GM12878 (cell line): ENCODE results near the gene FKBP2. TPM values are rescaled to one million over a fixed set of nuclear protein-coding genes. Genes with fewer than 3 reads are reported as not detected.
A peak's percentile ranks its signal among the peaks of the same experiment; 100 is the strongest.

Experiments
- ATF7 ChIP-seq: fragments of 450-650 bp; IDR thresholded peaks from 2 replicates; pipeline ENCODE4 v1.6.1; 2016; ENCODE audit warnings: low read depth, mild to moderate bottlenecking
- EP300 ChIP-seq, 2 experiments: fragments of 150-350 bp in 1 of 2; IDR thresholded peaks; 2 replicates each; pipeline ENCODE4 v1.6.1; 2011 to 2012; ENCODE audit warnings: low read depth in 2 of 2, low read length in 2 of 2, borderline replicate concordance in 1 of 2, improper control_type of control experiment in 1 of 2, inconsistent platforms in 1 of 2; ENCODE audit not compliant: control insufficient read depth in 1 of 2
- NFIC ChIP-seq: IDR thresholded peaks from 2 replicates; pipeline ENCODE4 v1.6.1; 2012; ENCODE audit warnings: low read depth, mild to moderate bottlenecking, inconsistent platforms, low read length, moderate library complexity
- TARDBP ChIP-seq: IDR thresholded peaks from 2 replicates; pipeline ENCODE4 v1.6.1; 2016; ENCODE audit warnings: borderline replicate concordance
- YBX1 ChIP-seq: fragments of 450-650 bp; IDR thresholded peaks from 2 replicates; pipeline ENCODE4 v1.6.1; 2016; ENCODE audit warnings: antibody characterized with exemption
- polyA plus RNA-seq, 11 experiments: library from polyadenylated mRNA; depleted of rRNA in 4 of 11; unstranded in 6 of 11; stranded (reverse) in 5 of 11; fragments of >200 nt; fragmentation: Nextera tagmentation in 4 of 11; fragmentation: Illumina TruSeq in 1 of 11; extraction: Ambion mirVana in 4 of 11; extraction: Trizol in 1 of 11; gene quantifications; 1 replicate in 1 of 11; 2 replicates in 10 of 11; pipeline versions ENCODE4 v1.2.1 to v1.2.3, GENCODE V29; 2011 to 2016; ENCODE audit warnings: inconsistent platforms in 2 of 11, missing spikeins in 2 of 11, low read depth in 1 of 11
- total RNA-seq, 4 experiments: library from RNA; depleted of rRNA in 3 of 4; stranded (reverse); fragments of >200 nt in 3 of 4; fragmentation: Illumina TruSeq in 1 of 4; extraction: Trizol in 1 of 4; gene quantifications; 2 replicates each; pipeline versions ENCODE4 v1.2.1 to v1.2.3, GENCODE V29; 2013 to 2021
- TF ChIP-seq, protein P1 (sequence below), 3 experiments: IDR thresholded peaks in 2 of 3; conservative IDR thresholded peaks in 1 of 3; 2 replicates each; pipeline ENCODE4 v1.5.1; 2011; ENCODE audit warnings: low read depth in 3 of 3, low read length in 3 of 3, mild to moderate bottlenecking in 3 of 3, control low read depth in 2 of 3, moderate library complexity in 2 of 3, inconsistent platforms in 1 of 3, mixed read lengths in 1 of 3; ENCODE audit not compliant: control insufficient read depth in 2 of 3, insufficient read depth in 1 of 3; ENCODE audit errors: extremely low read depth in 1 of 3
- TF ChIP-seq, protein P2 (sequence below): fragments of 450-650 bp; formaldehyde crosslinking; IDR thresholded peaks from 2 replicates; pipeline ENCODE4 v1.4.0; 2022; ENCODE audit warnings: mild to moderate bottlenecking, moderate library complexity

FKBP2 gene
- total and polyA plus RNA-seq, 10 of the 15 experiments (the other 5 are each of a cell fraction or from before 2014, with no cell fraction given) = 1.8 to 99.7 (median 39.5) TPM

GRCh38 chr11:64284048-64284961, 43.4 kb downstream of the FKBP2 start, which contains the start of gene BAD (continued):
- no peak for TF ChIP-seq NFIC
- TF ChIP-seq TARDBP = no peak
- 0 out of 2 replicates have a peak, but pooled peaks have one; percentile 33 for TF ChIP-seq ATF7
- no peak for TF ChIP-seq YBX1
- TF ChIP-seq, protein P1, sequence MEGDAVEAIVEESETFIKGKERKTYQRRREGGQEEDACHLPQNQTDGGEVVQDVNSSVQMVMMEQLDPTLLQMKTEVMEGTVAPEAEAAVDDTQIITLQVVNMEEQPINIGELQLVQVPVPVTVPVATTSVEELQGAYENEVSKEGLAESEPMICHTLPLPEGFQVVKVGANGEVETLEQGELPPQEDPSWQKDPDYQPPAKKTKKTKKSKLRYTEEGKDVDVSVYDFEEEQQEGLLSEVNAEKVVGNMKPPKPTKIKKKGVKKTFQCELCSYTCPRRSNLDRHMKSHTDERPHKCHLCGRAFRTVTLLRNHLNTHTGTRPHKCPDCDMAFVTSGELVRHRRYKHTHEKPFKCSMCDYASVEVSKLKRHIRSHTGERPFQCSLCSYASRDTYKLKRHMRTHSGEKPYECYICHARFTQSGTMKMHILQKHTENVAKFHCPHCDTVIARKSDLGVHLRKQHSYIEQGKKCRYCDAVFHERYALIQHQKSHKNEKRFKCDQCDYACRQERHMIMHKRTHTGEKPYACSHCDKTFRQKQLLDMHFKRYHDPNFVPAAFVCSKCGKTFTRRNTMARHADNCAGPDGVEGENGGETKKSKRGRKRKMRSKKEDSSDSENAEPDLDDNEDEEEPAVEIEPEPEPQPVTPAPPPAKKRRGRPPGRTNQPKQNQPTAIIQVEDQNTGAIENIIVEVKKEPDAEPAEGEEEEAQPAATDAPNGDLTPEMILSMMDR (IDR thresholded peaks at IDR 0.05 in 2 of 3, conservative IDR thresholded peaks at IDR 0.05 in 1 of 3; ENCODE audit: control insufficient read depth in 2 of 3, extremely low read depth in 1 of 3, insufficient read depth in 1 of 3, low read depth in 3 of 3, low read length in 3 of 3) = no peak
- TF ChIP-seq, protein P2, sequence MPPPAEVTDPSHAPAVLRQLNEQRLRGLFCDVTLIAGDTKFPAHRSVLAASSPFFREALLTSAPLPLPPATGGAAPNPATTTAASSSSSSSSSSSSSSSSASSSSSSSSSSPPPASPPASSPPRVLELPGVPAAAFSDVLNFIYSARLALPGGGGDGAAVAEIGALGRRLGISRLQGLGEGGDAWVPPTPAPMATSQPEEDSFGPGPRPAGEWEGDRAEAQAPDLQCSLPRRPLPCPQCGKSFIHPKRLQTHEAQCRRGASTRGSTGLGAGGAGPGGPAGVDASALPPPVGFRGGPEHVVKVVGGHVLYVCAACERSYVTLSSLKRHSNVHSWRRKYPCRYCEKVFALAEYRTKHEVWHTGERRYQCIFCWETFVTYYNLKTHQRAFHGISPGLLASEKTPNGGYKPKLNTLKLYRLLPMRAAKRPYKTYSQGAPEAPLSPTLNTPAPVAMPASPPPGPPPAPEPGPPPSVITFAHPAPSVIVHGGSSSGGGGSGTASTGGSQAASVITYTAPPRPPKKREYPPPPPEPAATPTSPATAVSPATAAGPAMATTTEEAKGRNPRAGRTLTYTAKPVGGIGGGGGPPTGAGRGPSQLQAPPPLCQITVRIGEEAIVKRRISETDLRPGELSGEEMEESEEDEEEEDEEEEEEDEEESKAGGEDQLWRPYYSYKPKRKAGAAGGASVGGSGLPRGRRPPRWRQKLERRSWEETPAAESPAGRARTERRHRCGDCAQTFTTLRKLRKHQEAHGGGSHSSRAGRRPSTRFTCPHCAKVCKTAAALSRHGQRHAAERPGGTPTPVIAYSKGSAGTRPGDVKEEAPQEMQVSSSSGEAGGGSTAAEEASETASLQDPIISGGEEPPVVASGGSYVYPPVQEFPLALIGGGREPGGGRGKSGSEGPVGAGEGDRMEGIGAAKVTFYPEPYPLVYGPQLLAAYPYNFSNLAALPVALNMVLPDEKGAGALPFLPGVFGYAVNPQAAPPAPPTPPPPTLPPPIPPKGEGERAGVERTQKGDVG (CRISPR knock-in tag) = no peak
- TF ChIP-seq EP300 (IDR thresholded peaks at IDR 0.05; ENCODE audit: borderline replicate concordance in 1 of 2, control insufficient read depth in 1 of 2, low read depth in 2 of 2, low read length in 2 of 2) = no peak; a peak in 1 of 4 replicates
- TF ChIP-seq, all 136 proteins: peak for 28
